GM18507 (cell line): ENCODE measurements around the gene PTGDR2.

Experiments
- DNase-seq: peaks from one replicate; pipeline ENCODE4 v3.0.0; 2011; ENCODE audit warnings: low read depth; ENCODE audit not compliant: insufficient read length; ENCODE audit errors: extremely low spot score
- FAIRE-seq: peaks from 2 replicates; lab custom pipeline; 2011; peaks lifted over from hg19 to GRCh38; lab: Jason Lieb, UNC

Gene PTGDR2

GRCh38 chr11:60821827-60822599, 33.7 kb downstream of the PTGDR2 start:
- DNase-seq (no peak), FAIRE-seq (no peak)

GRCh38 chr11:60818057-60818456, 37.7 kb downstream of the PTGDR2 start:
- FAIRE-seq (no peak), DNase-seq (no peak)

- no peak for FAIRE-seq
- no peak for DNase-seq
Measured at GRCh38 chr11:60816590-60817157, 39.1 kb downstream of the PTGDR2 start.

GRCh38 chr11:60814112-60814511, 41.6 kb downstream of the PTGDR2 start:
- FAIRE-seq (no peak), DNase-seq (no peak)

- FAIRE-seq (no peak), DNase-seq (no peak)
Measured at GRCh38 chr11:60813324-60813723, 42.4 kb downstream of the PTGDR2 start.

GRCh38 chr11:60810569-60810968, 45.2 kb downstream of the PTGDR2 start:
- no peak for FAIRE-seq
- DNase-seq = no peak

GRCh38 chr11:60810151-60810550, 45.6 kb downstream of the PTGDR2 start:
- FAIRE-seq (no peak), DNase-seq (no peak)

GRCh38 chr11:60809691-60810090, 46.1 kb downstream of the PTGDR2 start:
- DNase-seq (no peak), FAIRE-seq (no peak)

- no peak for FAIRE-seq
- no peak for DNase-seq
Measured at GRCh38 chr11:60809249-60809648, 46.5 kb downstream of the PTGDR2 start.

- DNase-seq (no peak), FAIRE-seq (no peak)
Measured at GRCh38 chr11:60803273-60803936, 52.3 kb downstream of the PTGDR2 start.

GRCh38 chr11:60801194-60801593, 54.6 kb downstream of the PTGDR2 start:
- no peak for FAIRE-seq
- no peak for DNase-seq
